IMR-90 (cell line): ENCODE measurements around the gene CD1B. TPM values are rescaled to one million over a fixed set of nuclear protein-coding genes. Genes with fewer than 3 reads are reported as not detected.

Source experiments
- ATAC-seq: fragments of 200-7000 bp; cut with Tn5 transposase; 2 replicates; pipeline ENCODE4 v1.9.1; 2020; ENCODE audit warnings: low read depth, mild to moderate bottlenecking, moderate library complexity
- BruUV-seq: library from RNA; stranded (reverse); fragments of 400-500 nt; replicated peaks from 2 replicates; lab custom pipeline; 2021; lab: Mats Ljungman, UMichigan
- CTCF ChIA-PET: fragments of 300-600 bp; formaldehyde crosslinking; extraction: SDS; loops from one replicate; lab custom pipeline; 2021; ENCODE audit warnings: antibody characterized with exemption; lab: Yijun Ruan, JAX
- POLR2A ChIA-PET: fragments of 300-600 bp; sonication (Branson Sonifier 250); formaldehyde crosslinking; loops from one replicate; lab custom pipeline; 2022; ENCODE audit warnings: antibody characterized with exemption; ENCODE audit not compliant: unreplicated experiment; lab: Charles Lee
- DNase-seq: peaks from one replicate; pipeline ENCODE4 v3.0.0; 2013
- H2AFZ ChIP-seq: replicated peaks from 2 replicates; pipeline ENCODE3; 2013; ENCODE audit warnings: low read length, mild to moderate bottlenecking; ENCODE audit not compliant: poor library complexity
- H2AK5ac ChIP-seq: 2 replicates; pipeline ENCODE4 v1.6.1; 2013; ENCODE audit warnings: low read depth, low read length, inconsistent platforms
- H2AK9ac ChIP-seq: replicated peaks from 2 replicates; pipeline ENCODE3; 2013; ENCODE audit warnings: mild to moderate bottlenecking, low read depth, low read length, moderate library complexity; ENCODE audit not compliant: poor library complexity
- H2BK120ac ChIP-seq: 2 replicates; pipeline ENCODE4 v1.6.1; 2013; ENCODE audit warnings: low read depth, low read length, inconsistent platforms
- H2BK15ac ChIP-seq: 3 replicates; pipeline ENCODE4 v1.6.1; 2013; ENCODE audit warnings: low read depth, low read length, inconsistent platforms
- H2BK20ac ChIP-seq: 2 replicates; pipeline ENCODE4 v1.6.1; 2013; ENCODE audit warnings: low read depth, mild to moderate bottlenecking, inconsistent platforms, low read length, moderate library complexity
- H2BK5ac ChIP-seq: 2 replicates; pipeline ENCODE4 v1.6.1; 2013; ENCODE audit warnings: mild to moderate bottlenecking, low read depth, low read length, inconsistent platforms; ENCODE audit not compliant: poor library complexity, severe bottlenecking
- H3K14ac ChIP-seq: replicated peaks from 2 replicates; pipeline ENCODE4 v1.6.1; 2013; ENCODE audit warnings: low read depth, low read length, inconsistent platforms
- H3K18ac ChIP-seq: 2 replicates; pipeline ENCODE4 v1.6.1; 2013; ENCODE audit warnings: low read depth, low read length, control low read depth
- H3K23ac ChIP-seq: 2 replicates; pipeline ENCODE4 v1.6.1; 2013; ENCODE audit warnings: low read depth, low read length, inconsistent platforms
- H3K27ac ChIP-seq: 2 replicates; pipeline ENCODE4 v1.5.1; 2013; ENCODE audit warnings: mild to moderate bottlenecking, control low read depth, low read length; ENCODE audit not compliant: insufficient read depth
- H3K27me3 ChIP-seq: 2 replicates; pipeline ENCODE4 v1.6.1; 2013; ENCODE audit warnings: low read length; ENCODE audit not compliant: control insufficient read depth, insufficient read depth
- H3K36me3 ChIP-seq: 2 replicates; pipeline ENCODE4 v1.6.1; 2013; ENCODE audit warnings: low read length, mixed read lengths; ENCODE audit not compliant: control insufficient read depth, insufficient read depth
- H3K4ac ChIP-seq: 2 replicates; pipeline ENCODE4 v1.6.1; 2013; ENCODE audit warnings: low read depth, low read length, inconsistent platforms
- H3K4me1 ChIP-seq: 2 replicates; pipeline ENCODE4 v1.6.1; 2013; ENCODE audit warnings: low read length, mixed read lengths; ENCODE audit not compliant: control insufficient read depth, insufficient read depth
- H3K4me2 ChIP-seq: 2 replicates; pipeline ENCODE4 v1.6.1; 2013; ENCODE audit warnings: low read depth, mild to moderate bottlenecking, control low read depth, low read length, moderate library complexity
- H3K4me3 ChIP-seq: 2 replicates; pipeline ENCODE4 v1.5.1; 2013; ENCODE audit warnings: low read depth, mild to moderate bottlenecking, control low read depth, low read length, moderate library complexity; ENCODE audit not compliant: insufficient read depth
- H3K56ac ChIP-seq: 2 replicates; pipeline ENCODE4 v1.6.1; 2013; ENCODE audit warnings: low read length, inconsistent platforms; ENCODE audit not compliant: insufficient read depth; ENCODE audit errors: extremely low read depth
- H3K79me1 ChIP-seq, 2 experiments: 2 replicates each; pipeline ENCODE4 v1.6.1; 2013; ENCODE audit warnings: low read length in 2 of 2, inconsistent platforms in 1 of 2, low read depth in 1 of 2
- H3K9ac ChIP-seq: 2 replicates; pipeline ENCODE4 v1.6.1; 2013; ENCODE audit warnings: low read depth, low read length, control low read depth
- H3K9me1 ChIP-seq: 2 replicates; pipeline ENCODE4 v1.6.1; 2013; ENCODE audit warnings: low read length, inconsistent platforms; ENCODE audit not compliant: insufficient read depth
- H3K9me3 ChIP-seq: 2 replicates; pipeline ENCODE4 v1.6.1; 2013; ENCODE audit warnings: low read length; ENCODE audit not compliant: control insufficient read depth, insufficient read depth
- H4K20me1 ChIP-seq: 2 replicates; pipeline ENCODE4 v1.6.1; 2013; ENCODE audit warnings: low read length, inconsistent platforms; ENCODE audit not compliant: insufficient read depth
- H4K5ac ChIP-seq: 2 replicates; pipeline ENCODE4 v1.6.1; 2013; ENCODE audit warnings: mild to moderate bottlenecking, low read depth, low read length, control low read depth
- H4K8ac ChIP-seq, 2 experiments: 2 replicates each; pipeline ENCODE4 v1.6.1; 2013; ENCODE audit warnings: low read depth in 2 of 2, low read length in 2 of 2, control low read depth in 1 of 2, inconsistent platforms in 1 of 2
- H4K91ac ChIP-seq: 2 replicates; pipeline ENCODE4 v1.6.1; 2013; ENCODE audit warnings: low read depth, low read length, inconsistent platforms; ENCODE audit not compliant: insufficient read depth
- BHLHE40 ChIP-seq: fragments of 150-350 bp; IDR thresholded peaks from 2 replicates; pipeline ENCODE4 v1.6.1; 2016; ENCODE audit warnings: mild to moderate bottlenecking, low read depth, low read length
- CHD1 ChIP-seq: IDR thresholded peaks from 2 replicates; pipeline ENCODE4 v1.6.1; 2012; ENCODE audit warnings: low read depth, low read length, improper control_type of control experiment
- MAFK ChIP-seq: IDR thresholded peaks from 2 replicates; pipeline ENCODE4 v1.6.1; 2012; ENCODE audit warnings: low read depth, low read length, improper control_type of control experiment
- NFE2L2 ChIP-seq: fragments of 150-350 bp; IDR thresholded peaks from 2 replicates; pipeline ENCODE4 v1.6.1; 2016; ENCODE audit warnings: low read depth, mild to moderate bottlenecking, low read length
- POLR2A ChIP-seq: IDR thresholded peaks from 2 replicates; pipeline ENCODE4 v1.6.1; 2012; ENCODE audit warnings: mild to moderate bottlenecking, low read depth, low read length
- RAD21 ChIP-seq: IDR thresholded peaks from 2 replicates; pipeline ENCODE4 v1.6.1; 2012; ENCODE audit warnings: low read length, improper control_type of control experiment
- RFX5 ChIP-seq: IDR thresholded peaks from 2 replicates; pipeline ENCODE4 v1.8.0; 2012; ENCODE audit warnings: low read depth, mild to moderate bottlenecking, low read length, moderate library complexity
- WGBS, 2 experiments: methylation state at CpG; one replicate each; pipeline versions ENCODE4 v1.1.5 to v1.1.7; 2013; ENCODE audit warnings: missing lambda C conversion rate in 2 of 2; ENCODE audit not compliant: insufficient read length in 1 of 2; ENCODE audit errors: extremely low coverage in 2 of 2; 5-methylcytosine and 5-hydroxymethylcytosine counted together
- dilution Hi-C: fragments of 300-500 bp; cut with HindIII; formaldehyde crosslinking; loops from one replicate; pipeline ENCODE4 v1.14.3; 2018; ENCODE audit warnings: low sequenced_read_pairs; ENCODE audit not compliant: unreplicated experiment
- in situ Hi-C: fragments of 300-500 bp; cut with MboI; formaldehyde crosslinking; loops from 3 replicates; pipeline ENCODE4 v1.14.3; 2019; ENCODE audit warnings: low sequenced_read_pairs, inconsistent platforms, mixed read lengths
- intact Hi-C: fragments of 100-400 bp; cut with micrococcal nuclease; formaldehyde crosslinking; loops from 2 replicates; pipeline ENCODE4 v1.10.0; 2022
- polyA plus RNA-seq, 3 experiments: library from polyadenylated mRNA; depleted of rRNA; stranded (reverse); fragments of >200 nt; gene quantifications; 2 replicates each; pipeline ENCODE4 v1.2.3, GENCODE V29; 2012; ENCODE audit warnings: low replicate concordance in 1 of 3
- total RNA-seq: library from RNA; depleted of rRNA; stranded (reverse); fragments of >200 nt; gene quantifications from 2 replicates; pipeline ENCODE4 v1.2.3, GENCODE V29; 2012
- TF ChIP-seq, protein P1 (sequence below): fragments of 150-350 bp; IDR thresholded peaks from 2 replicates; pipeline ENCODE4 v1.6.1; 2017; ENCODE audit warnings: mild to moderate bottlenecking, antibody characterized with exemption, low read length, low read depth

CD1B gene
- total and polyA plus RNA-seq, 2 of the 4 experiments (the other 2 are of a cell fraction): not detected

GRCh38 chr1:158329300-158329699, 2.0 kb downstream of the CD1B start:
- Histone ChIP-seq H3K14ac (no peak overlapping the region), H2BK20ac (no peak overlapping the region), H3K27ac (no peak overlapping the region), H4K91ac (no peak overlapping the region), H2BK5ac (no peak overlapping the region), H3K4ac (no peak overlapping the region), H2AK9ac (no peak overlapping the region), H3K4me2 (no peak overlapping the region), H3K9ac (no peak overlapping the region), H3K23ac (no peak overlapping the region), H3K18ac (no peak overlapping the region), H3K56ac (no peak overlapping the region), H3K79me1 (no peaks in the 10 kb centered on the region), H3K27me3 (no peaks in the 10 kb centered on the region), H3K4me3 (no peak overlapping the region), H2AK5ac (no peak overlapping the region), H3K4me1 (no peaks in the 10 kb centered on the region), H3K9me1 (no peaks in the 10 kb centered on the region), H2BK15ac (no peak overlapping the region), H4K20me1 (no peaks in the 10 kb centered on the region), H3K36me3 (no peaks in the 10 kb centered on the region), H4K8ac (no peak overlapping the region), H2AFZ (no peak overlapping the region), H3K9me3 (peaks cover 3% of the 10 kb centered on the region; the same call in 1 of the 2 replicates), H4K5ac (no peak overlapping the region), H2BK120ac (no peak overlapping the region)
- ATAC-seq: no peak
- intact Hi-C loops: no loop called here
- CTCF ChIA-PET: no interaction called here
- in situ Hi-C loops: no loop called here
- dilution Hi-C loops: no loop called here
- POLR2A ChIA-PET: no interaction called here
- WGBS, 2 experiments: 58% methylated on average over 2 of the region's 7 CpGs; no CpG with 5 or more reads in 1 of the 2 experiments
- no peak for DNase-seq
- BruUV-seq: no TSS peak
- TF ChIP-seq CHD1: no peak
- no peak for TF ChIP-seq NFE2L2
- TF ChIP-seq RFX5: no peak
- no peak for TF ChIP-seq MAFK
- TF ChIP-seq, protein P1, sequence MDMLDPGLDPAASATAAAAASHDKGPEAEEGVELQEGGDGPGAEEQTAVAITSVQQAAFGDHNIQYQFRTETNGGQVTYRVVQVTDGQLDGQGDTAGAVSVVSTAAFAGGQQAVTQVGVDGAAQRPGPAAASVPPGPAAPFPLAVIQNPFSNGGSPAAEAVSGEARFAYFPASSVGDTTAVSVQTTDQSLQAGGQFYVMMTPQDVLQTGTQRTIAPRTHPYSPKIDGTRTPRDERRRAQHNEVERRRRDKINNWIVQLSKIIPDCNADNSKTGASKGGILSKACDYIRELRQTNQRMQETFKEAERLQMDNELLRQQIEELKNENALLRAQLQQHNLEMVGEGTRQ: no peak
- no peak for TF ChIP-seq POLR2A
- no peak for TF ChIP-seq BHLHE40
- TF ChIP-seq RAD21: no peak
